Activated T-cell treated with anti-CD3 and anti-CD28 coated beads for 1 hour (primary cell): ENCODE measurements around the gene AAGAB.
"Not testable (repeated sequence)": the region's sequence is repeated elsewhere in the genome, so short reads cannot be mapped to it uniquely, and the experiment has no call there.

ENCODE experiments used
- DNase-seq: peaks from one replicate; pipeline ENCODE4 v3.0.0-alpha.2; 2020; ENCODE audit warnings: low read depth

AAGAB gene

GRCh38 chr15:67171471-67171870 is 83.0 kb downstream of the AAGAB start:
- no peak for DNase-seq

GRCh38 chr15:67170143-67170925 is 84.1 kb downstream of the AAGAB start:
- DNase-seq = no peak

- no peak for DNase-seq
These were observed 85.8 kb downstream of the AAGAB start for GRCh38 chr15:67168694-67169093.

- DNase-seq = no peak
These were observed 87.4 kb downstream of the AAGAB start for GRCh38 chr15:67167091-67167490.

GRCh38 chr15:67166280-67167009 is 88.0 kb downstream of the AAGAB start:
- no peak for DNase-seq

- DNase-seq = no peak
These were observed 88.9 kb downstream of the AAGAB start for GRCh38 chr15:67165254-67166253.

- DNase-seq = no peak
These were observed 89.6 kb downstream of the AAGAB start for GRCh38 chr15:67164811-67165253.

- DNase-seq = no peak
These were observed 90.1 kb downstream of the AAGAB start for GRCh38 chr15:67164401-67164791.

GRCh38 chr15:67163180-67163579 is 91.3 kb downstream of the AAGAB start:
- no peak for DNase-seq

GRCh38 chr15:67161881-67162280 is 92.6 kb downstream of the AAGAB start:
- DNase-seq = no peak

GRCh38 chr15:67161412-67161811 is 93.0 kb downstream of the AAGAB start:
- no peak for DNase-seq

- DNase-seq = no peak
These were observed 96.1 kb downstream of the AAGAB start for GRCh38 chr15:67158367-67158766.

GRCh38 chr15:67157521-67158252 is 96.8 kb downstream of the AAGAB start:
- DNase-seq = no peak

- DNase-seq = no peak
These were observed 97.6 kb downstream of the AAGAB start for GRCh38 chr15:67156834-67157233.

GRCh38 chr15:67156426-67156825 is 98.0 kb downstream of the AAGAB start:
- no peak for DNase-seq

- DNase-seq = no peak
These were observed 100.2 kb downstream of the AAGAB start for GRCh38 chr15:67154249-67154648.

GRCh38 chr15:67153044-67153443 is 101.4 kb downstream of the AAGAB start:
- DNase-seq = not testable (repeated sequence)

- DNase-seq = no peak
These were observed 102.0 kb downstream of the AAGAB start for GRCh38 chr15:67152429-67152828.
